ENCODE results near the gene JPT1. TPM values are rescaled to one million over a fixed set of nuclear protein-coding genes. Genes with fewer than 3 reads are reported as not detected.
"Not testable (repeated sequence)": the region's sequence is repeated elsewhere in the genome, so short reads cannot be mapped to it uniquely, and the experiment has no call there.

The JPT1 gene
- total RNA-seq, 1 donor from 2014 or later, result 538 TPM

DNA sequence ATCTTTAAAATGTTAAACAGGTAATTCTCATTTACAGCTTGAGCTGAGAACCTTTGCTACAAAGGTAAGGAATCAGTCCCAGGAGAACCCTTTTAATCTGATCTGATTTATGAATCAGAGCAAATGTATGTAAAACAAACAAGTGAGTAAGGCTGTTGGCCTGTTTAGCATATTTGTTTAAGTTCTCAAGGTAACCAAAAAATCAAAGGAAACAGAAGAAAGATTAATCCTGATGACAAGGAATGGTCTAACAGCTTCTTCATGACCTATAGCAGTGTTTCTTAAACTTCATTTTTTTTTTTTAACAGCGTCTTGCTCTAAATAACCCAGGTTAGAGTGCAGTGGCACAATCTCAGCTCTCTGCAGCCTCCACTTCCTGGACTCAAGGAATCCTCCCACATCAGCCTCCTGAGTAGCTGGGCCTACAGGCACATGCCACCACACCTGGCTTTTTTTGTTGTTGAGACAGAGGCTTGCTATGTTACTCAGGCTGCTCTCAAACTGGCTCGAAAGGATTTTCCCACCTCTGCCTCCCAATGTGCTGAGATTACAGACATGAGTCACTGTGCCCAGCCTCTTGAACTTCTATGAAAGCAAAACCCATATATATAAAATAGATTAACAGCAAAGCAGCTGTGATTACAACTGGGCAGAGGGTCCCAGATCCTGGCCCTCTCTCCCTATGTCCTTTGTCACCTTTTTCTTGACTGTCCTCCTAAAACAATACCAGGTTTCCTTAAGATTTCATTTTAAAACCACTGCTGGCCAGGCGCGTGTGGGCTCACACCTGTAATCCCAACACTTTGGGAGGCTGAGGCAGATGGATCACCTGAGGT lies 5.1 kb upstream of the JPT1 start:
- FAIRE-seq, result no peak
- no peak for DNase-seq (ENCODE audit: low spot score in 2 of 2)

- DNase-seq (ENCODE audit: low spot score in 2 of 2); FAIRE-seq: not testable (repeated sequence)
Observed at GRCh38 chr17:75158480-75158879, 4.2 kb upstream of the JPT1 start.

GRCh38 chr17:75155191-75155601 lies 884 bp upstream of the JPT1 start:
- DNase-seq (ENCODE audit: low spot score in 2 of 2) (no peak), FAIRE-seq (no peak)

DNA sequence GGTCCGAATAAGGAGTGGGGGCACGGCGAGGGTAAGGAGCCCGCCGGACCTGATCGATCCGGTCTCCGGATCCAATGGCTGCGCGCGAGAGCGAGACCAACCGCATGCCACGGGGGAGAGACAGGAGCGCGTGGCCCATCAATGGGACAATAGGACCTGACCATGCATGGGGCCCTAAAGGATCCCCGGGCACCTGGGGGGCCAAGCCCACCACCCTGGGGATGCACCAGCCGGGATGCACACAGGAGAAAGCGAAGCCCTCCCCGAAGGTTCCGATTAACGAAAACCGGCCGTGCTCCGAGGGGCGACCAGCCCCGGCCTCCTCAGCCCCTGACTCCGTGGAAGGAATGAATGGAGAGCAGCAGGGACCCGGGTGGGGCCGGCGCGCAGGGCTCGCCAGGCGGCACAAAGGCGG lies 525 bp downstream of the JPT1 start:
- DNase-seq (ENCODE audit: low spot score in 2 of 2), result no peak
- FAIRE-seq, result no peak

DNA sequence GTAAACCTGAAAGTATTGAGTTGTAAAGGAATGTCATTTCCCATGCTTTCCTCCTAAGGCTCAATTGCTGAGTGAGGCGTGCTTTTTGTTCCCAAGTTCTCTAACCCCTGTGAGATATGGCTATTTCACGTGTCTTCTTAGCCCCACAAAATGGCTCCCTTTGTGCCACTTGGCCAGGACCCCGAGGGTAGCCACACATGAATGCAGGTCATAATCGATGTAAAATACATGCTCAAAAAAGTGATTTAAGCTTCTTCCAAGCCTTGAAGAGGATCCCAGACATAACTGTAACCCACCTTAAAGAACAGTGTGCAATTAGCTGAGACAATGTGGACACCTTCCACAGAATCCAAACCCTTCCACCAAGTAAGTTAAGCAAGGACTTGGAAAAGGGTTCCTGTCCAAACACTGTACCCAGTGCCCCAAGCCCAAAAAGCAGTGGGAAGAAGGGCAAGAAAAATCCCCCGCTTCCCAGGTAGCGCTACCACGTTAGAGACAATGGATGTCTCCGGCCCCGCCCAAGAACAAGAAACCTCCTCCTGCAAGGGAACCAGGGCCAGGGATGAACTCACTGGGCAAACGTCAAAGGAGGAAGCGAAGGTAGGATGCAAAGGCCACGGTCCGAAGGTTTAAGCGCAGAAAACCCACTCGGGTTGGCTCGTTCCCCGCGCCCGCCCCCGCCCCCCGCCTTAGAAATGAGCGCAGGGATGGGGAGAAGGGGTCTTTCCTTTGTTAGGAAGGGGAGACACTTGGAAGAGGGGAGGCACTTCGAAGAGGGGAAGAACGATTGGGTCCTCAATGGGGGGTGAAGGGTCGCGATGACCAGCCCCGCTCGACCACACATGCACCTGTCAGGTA lies 1.2 kb downstream of the JPT1 start:
- DNase-seq (ENCODE audit: low spot score in 2 of 2), result no peak
- FAIRE-seq, result no peak

DNA sequence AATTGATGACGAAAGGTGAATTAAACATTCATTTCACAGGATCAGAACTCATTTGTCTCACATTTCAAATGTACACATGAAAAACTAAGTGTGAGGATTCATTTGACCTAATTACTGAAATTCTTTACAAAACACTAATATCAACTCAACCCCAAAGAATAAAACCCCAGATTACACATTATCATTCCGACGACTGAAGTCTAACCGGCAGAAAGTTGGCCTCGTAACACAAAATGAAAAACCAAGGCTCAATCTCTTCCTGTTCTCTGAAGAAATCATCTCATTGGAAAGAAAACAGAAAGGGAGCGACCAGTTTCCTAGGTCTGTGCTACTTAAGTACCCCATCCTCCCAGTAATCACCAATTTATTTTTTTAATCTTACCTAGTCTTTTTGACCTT lies 1.8 kb downstream of the JPT1 start:
- FAIRE-seq, result no peak
- no peak for DNase-seq (ENCODE audit: low spot score in 2 of 2)

- DNase-seq (ENCODE audit: low spot score in 2 of 2), result no peak
Observed at GRCh38 chr17:75151930-75152329, 2.4 kb downstream of the JPT1 start.

GRCh38 chr17:75147878-75148546 lies 6.3 kb downstream of the JPT1 start:
- DNase-seq (ENCODE audit: low spot score in 2 of 2) (no peak), FAIRE-seq (no peak)

More at GRCh38 chr17:75151930-75152329, 2.4 kb downstream of the JPT1 start:
- FAIRE-seq, result no peak

DNA sequence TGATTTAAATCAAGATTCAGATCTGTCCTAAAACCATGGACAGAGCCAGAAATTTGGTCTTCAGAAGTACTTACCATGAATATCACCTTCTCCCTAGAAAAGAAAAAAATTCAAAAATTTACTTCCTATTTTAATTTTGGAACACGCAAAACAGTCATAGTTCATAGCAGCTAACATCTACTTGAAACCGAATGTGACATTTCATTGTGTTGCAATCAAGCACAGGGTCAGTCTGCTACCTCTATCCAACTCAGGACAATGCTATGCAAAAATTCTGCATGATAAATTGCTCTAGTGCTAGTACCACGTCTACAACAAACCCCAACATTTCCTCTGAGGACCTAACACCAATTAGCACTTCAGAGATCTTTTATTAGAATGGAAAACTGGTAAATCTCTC lies 7.7 kb downstream of the JPT1 start:
- FAIRE-seq, result no peak

GRCh38 chr17:75144816-75145512 lies 9.3 kb downstream of the JPT1 start:
- no peak for DNase-seq (ENCODE audit: low spot score in 2 of 2)
- no peak for FAIRE-seq

More for the DNA sequence above, 7.7 kb downstream of the JPT1 start:
- DNase-seq (ENCODE audit: low spot score in 2 of 2), result no peak

DNA sequence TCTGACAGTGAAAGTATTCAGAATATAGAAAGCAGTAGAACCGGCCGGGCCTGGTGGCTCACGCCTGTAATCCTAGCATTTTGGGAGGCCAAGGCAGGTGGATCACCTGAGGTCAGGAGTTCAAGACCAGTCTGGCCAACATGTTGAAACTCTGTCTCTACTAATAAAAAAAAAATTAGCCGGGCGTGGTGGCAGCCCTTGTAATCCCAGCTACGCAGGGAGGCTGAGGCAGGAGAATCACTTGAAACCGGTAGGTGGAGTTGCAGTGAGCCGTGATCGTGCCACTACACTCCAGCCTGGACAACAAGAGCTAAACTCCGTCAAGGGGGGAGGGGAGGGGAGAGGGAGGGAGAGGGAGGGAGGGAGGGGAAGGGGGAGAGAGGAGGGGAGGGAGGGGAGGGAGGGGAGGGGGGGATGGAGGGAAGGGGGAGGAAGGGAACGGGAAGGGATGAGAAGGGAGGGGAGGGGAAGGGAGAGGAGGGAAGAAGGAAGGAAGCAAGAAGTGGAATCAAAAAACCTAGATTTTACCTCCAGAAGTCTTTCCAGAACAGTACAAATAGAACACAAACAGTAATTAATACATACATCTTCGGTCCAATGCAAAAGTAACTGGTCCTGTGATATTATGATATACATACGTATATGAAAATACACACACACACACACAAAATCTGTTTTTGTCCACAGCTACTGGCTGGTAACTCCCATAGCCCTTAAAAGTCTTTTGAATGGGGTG lies 11.9 kb downstream of the JPT1 start:
- FAIRE-seq (no peak), DNase-seq (ENCODE audit: low spot score in 2 of 2) (no peak)

- DNase-seq (ENCODE audit: low spot score in 2 of 2), result no peak
- no peak for FAIRE-seq
Observed at GRCh38 chr17:75138519-75138918, 15.8 kb downstream of the JPT1 start.

DNA sequence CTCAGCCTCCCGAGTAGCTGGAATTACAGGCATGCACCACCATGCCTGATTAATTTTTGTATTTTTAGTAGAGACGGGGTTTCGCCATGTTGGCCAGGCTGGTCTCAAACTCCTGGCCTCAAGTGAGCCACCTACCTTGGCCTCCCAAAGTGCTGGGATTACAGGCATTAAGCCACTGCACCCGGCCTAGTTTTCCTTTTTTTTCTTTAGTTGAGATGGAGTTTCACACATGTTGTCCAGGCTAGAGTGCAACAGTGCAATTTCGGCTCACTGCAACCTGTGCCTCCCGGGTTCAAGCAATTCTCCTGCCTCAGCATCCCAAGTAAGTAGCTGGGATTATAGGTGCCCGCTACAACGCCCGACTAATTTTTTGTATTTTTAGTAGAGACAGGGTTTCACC lies 16.6 kb downstream of the JPT1 start:
- FAIRE-seq; DNase-seq (ENCODE audit: low spot score in 2 of 2): not testable (repeated sequence)

GRCh38 chr17:75135946-75136345 lies 18.4 kb downstream of the JPT1 start:
- FAIRE-seq, result no peak
- DNase-seq (ENCODE audit: low spot score in 2 of 2), result no peak

- FAIRE-seq (no peak), DNase-seq (ENCODE audit: low spot score in 2 of 2) (no peak)
Observed at GRCh38 chr17:75135452-75135851, 18.9 kb downstream of the JPT1 start.

- DNase-seq (ENCODE audit: low spot score in 2 of 2); FAIRE-seq: not testable (repeated sequence)
Observed at GRCh38 chr17:75133607-75134347, 20.5 kb downstream of the JPT1 start.

- FAIRE-seq, result no peak
- DNase-seq (ENCODE audit: low spot score in 2 of 2), result no peak
Observed at GRCh38 chr17:75133001-75133400, 21.3 kb downstream of the JPT1 start.

- not testable (repeated sequence) for DNase-seq (ENCODE audit: low spot score in 2 of 2); FAIRE-seq
Observed at GRCh38 chr17:75132018-75133000, 22.0 kb downstream of the JPT1 start.
